ENCODE measurements around the gene SYCP2L.

GRCh38 chr6:10894958-10895357 is 8.1 kb downstream of the SYCP2L start:
- no peak for TF ChIP-seq MAFK (IDR thresholded peaks at IDR 0.05; ENCODE audit: partially characterized antibody)
- no peak for TF ChIP-seq CTCF (IDR thresholded peaks at IDR 0.05)

Data from A549 (cell line).